MCF 10A (cell line): ENCODE data around the gene RAD51AP2. TPM values are rescaled to one million over a fixed set of nuclear protein-coding genes. Genes with fewer than 3 reads are reported as not detected.

ENCODE experiments used
- BruUV-seq: library from RNA; stranded (reverse); fragments of 400-500 nt; replicated peaks from 2 replicates; lab custom pipeline; 2021; lab: Mats Ljungman, UMichigan
- CTCF ChIA-PET: fragments of 300-600 bp; sonication (Branson Sonifier 250); formaldehyde crosslinking; extraction: SDS; loops from one replicate; lab custom pipeline; 2021; ENCODE audit warnings: antibody characterized with exemption, inconsistent platforms; lab: Yijun Ruan, JAX
- POLR2A ChIA-PET: fragments of 300-600, 350-650 bp; sonication (Branson Sonifier 250); formaldehyde crosslinking; extraction: SDS; loops from one replicate; lab custom pipeline; 2020; ENCODE audit warnings: antibody characterized with exemption, inconsistent platforms; lab: Yijun Ruan, JAX
- DNase-seq: peaks from one replicate; pipeline ENCODE4 v3.0.0-alpha.2; 2018; ENCODE audit not compliant: unreplicated experiment
- H3K27ac Mint-ChIP-seq: one replicate; pipeline ENCODE4 v1.8.0; 2022; ENCODE audit warnings: mild to moderate bottlenecking, low read depth, mixed read lengths; ENCODE audit not compliant: unreplicated experiment
- H3K27me3 Mint-ChIP-seq: one replicate; pipeline ENCODE4 v1.8.0; 2022; ENCODE audit warnings: mixed read lengths; ENCODE audit not compliant: insufficient read depth, unreplicated experiment
- H3K36me3 Mint-ChIP-seq: one replicate; pipeline ENCODE4 v1.8.0; 2022; ENCODE audit warnings: mild to moderate bottlenecking, moderate library complexity, mixed read lengths; ENCODE audit not compliant: insufficient read depth, unreplicated experiment
- H3K4me1 Mint-ChIP-seq: one replicate; pipeline ENCODE4 v1.8.0; 2022; ENCODE audit warnings: mixed read lengths; ENCODE audit not compliant: insufficient read depth, unreplicated experiment
- H3K4me3 Mint-ChIP-seq: one replicate; pipeline ENCODE4 v1.8.0; 2022; ENCODE audit warnings: mild to moderate bottlenecking, moderate library complexity, mixed read lengths; ENCODE audit not compliant: unreplicated experiment
- H3K9me3 Mint-ChIP-seq: one replicate; pipeline ENCODE4 v1.8.0; 2022; ENCODE audit warnings: mixed read lengths; ENCODE audit not compliant: unreplicated experiment
- CTCF ChIP-seq: fragments of 200-600 bp; IDR thresholded peaks from one replicate; pipeline ENCODE4 v1.8.0; 2022; ENCODE audit warnings: antibody characterized with exemption, mild to moderate bottlenecking; ENCODE audit not compliant: unreplicated experiment
- intact Hi-C: fragments of 100-400 bp; cut with micrococcal nuclease; formaldehyde crosslinking; loops from 2 replicates; pipeline ENCODE4 v1.14.1; 2022
- total RNA-seq: library from RNA; stranded (reverse); gene quantifications from 2 replicates; pipeline ENCODE4 v1.2.3, GENCODE V29; 2022

The RAD51AP2 gene
- total RNA-seq, 1 experiment from 2014 or later: 0.14 TPM

- H3K36me3 Mint-ChIP-seq: peaks cover 6% of the 10 kb centered on the region
- peak; percentile 96 for DNase-seq
- TSS peak; percentile 27 for BruUV-seq
- H3K4me1 Mint-ChIP-seq: peaks cover 28% of the 10 kb centered on the region
- POLR2A ChIA-PET: interaction anchor here (0.7 to 5.2 kb wide), 28 partner anchors 9 to 757 kb away, joined by 3 to 53 read pairs (median 6); partner anchors contain the start of gene RAD51AP2
- peak overlapping the region; percentile 87 for H3K4me3 Mint-ChIP-seq
- CTCF ChIA-PET: interaction anchor here (0.5 to 3.7 kb wide), 8 partner anchors 9 to 589 kb away, joined by 3 to 18 read pairs (median 4); no protein-coding TSS in a partner anchor
- intact Hi-C loops: loop anchor here (2.0 kb wide), 1 partner anchor 20 kb away; the partner anchor contains the start of gene RAD51AP2
- no peak for TF ChIP-seq CTCF
- H3K27me3 Mint-ChIP-seq: no peaks in the 10 kb centered on the region
- no peaks in the 10 kb centered on the region for H3K9me3 Mint-ChIP-seq
- peak overlapping the region; percentile 85 for H3K27ac Mint-ChIP-seq
Measured at GRCh38 chr2:17538844-17539554, 20.8 kb upstream of the RAD51AP2 start.

- H3K4me1 Mint-ChIP-seq: peaks cover 24% of the 10 kb centered on the region
- H3K9me3 Mint-ChIP-seq: no peaks in the 10 kb centered on the region
- DNase-seq: peak; percentile 25
- H3K4me3 Mint-ChIP-seq: peak overlapping the region; percentile 87
- TF ChIP-seq CTCF: no peak
- ChIA-PET CTCF (interaction anchor here (0.6 to 3.7 kb wide), 10 partner anchors 52 to 589 kb away, joined by 3 to 18 read pairs (median 4); no protein-coding TSS in a partner anchor), POLR2A (interaction anchor here (0.6 to 5.2 kb wide), 22 partner anchors 9 to 165 kb away, joined by 3 to 53 read pairs (median 6); partner anchors contain the start of gene RAD51AP2)
- peak overlapping the region; percentile 85 for H3K27ac Mint-ChIP-seq
- intact Hi-C loops: loop anchor here (2.0 kb wide), 1 partner anchor 19 kb away; the partner anchor contains the start of gene RAD51AP2
- peaks cover 6% of the 10 kb centered on the region for H3K36me3 Mint-ChIP-seq
- no TSS peak for BruUV-seq
- no peaks in the 10 kb centered on the region for H3K27me3 Mint-ChIP-seq
Measured at GRCh38 chr2:17538022-17538843, 20.0 kb upstream of the RAD51AP2 start.

GRCh38 chr2:17536416-17536815, 18.2 kb upstream of the RAD51AP2 start:
- Mint-ChIP-seq H3K9me3 (no peaks in the 10 kb centered on the region), H3K4me3 (no peak overlapping the region), H3K27ac (no peak overlapping the region), H3K36me3 (peaks cover 6% of the 10 kb centered on the region), H3K27me3 (no peaks in the 10 kb centered on the region), H3K4me1 (peaks cover 20% of the 10 kb centered on the region)
- DNase-seq: peak; percentile 33
- POLR2A ChIA-PET: interaction anchor here (0.9 to 5.0 kb wide), 2 partner anchors 13 to 18 kb away, joined by 3 to 22 read pairs; partner anchors contain the start of gene RAD51AP2
- intact Hi-C loops: no loop called here
- no TSS peak for BruUV-seq
- CTCF ChIA-PET: no interaction called here
- no peak for TF ChIP-seq CTCF
